HepG2 (cell line): ENCODE measurements around the gene CNPY1. TPM values are rescaled to one million over a fixed set of nuclear protein-coding genes. Genes with fewer than 3 reads are reported as not detected.

ENCODE experiments used
- ATAC-seq: fragments of 200-7000 bp; cut with Tn5 transposase; 3 replicates; pipeline ENCODE4 v1.9.1; 2020; ENCODE audit warnings: mild to moderate bottlenecking, moderate library complexity
- BruUV-seq: library from RNA; stranded (reverse); fragments of 400-500 nt; replicated peaks from 2 replicates; lab custom pipeline; 2021; lab: Mats Ljungman, UMichigan
- CTCF ChIA-PET: fragments of 300-600 bp; formaldehyde crosslinking; extraction: SDS; loops from one replicate; lab custom pipeline; 2021; ENCODE audit warnings: low total read pairs, inconsistent platforms, low intra/inter-chr PET ratio; lab: Yijun Ruan, JAX
- POLR2A ChIA-PET: fragments of 350-600 bp; sonication (Branson Sonifier 250); formaldehyde crosslinking; loops from one replicate; lab custom pipeline; 2020; ENCODE audit warnings: antibody characterized with exemption, inconsistent platforms; lab: Yijun Ruan, JAX
- DNase-seq: peaks from one replicate; pipeline ENCODE4 v3.0.0-alpha.2; 2015; ENCODE audit warnings: low spot score
- FAIRE-seq: peaks from 3 replicates; lab custom pipeline; 2011; peaks lifted over from hg19 to GRCh38; lab: Jason Lieb, UNC
- H2AFZ ChIP-seq: one replicate; pipeline ENCODE4 v1.6.1; 2011; ENCODE audit warnings: low read length, inconsistent platforms
- H3K27ac ChIP-seq: fragments of 300-600 bp; 3 replicates; pipeline ENCODE4 v1.8.0; 2011; ENCODE audit warnings: mixed run types, mild to moderate bottlenecking, mixed read lengths, low read length, inconsistent platforms; ENCODE audit not compliant: insufficient read depth; ENCODE audit errors: extremely low read length
- H3K27me3 ChIP-seq, 2 experiments: fragments of 200-600 bp in 1 of 2; 2 replicates in 1 of 2; 3 replicates in 1 of 2; pipeline versions ENCODE4 v1.6.0 to v1.8.0; 2011; ENCODE audit warnings: low read length in 2 of 2, mild to moderate bottlenecking in 2 of 2, moderate library complexity in 2 of 2, inconsistent platforms in 1 of 2; ENCODE audit not compliant: insufficient read depth in 2 of 2, control insufficient read depth in 1 of 2
- H3K36me3 ChIP-seq, 2 experiments: fragments of 200-600 bp in 1 of 2; replicated peaks in 1 of 2; 2 replicates in 1 of 2; 3 replicates in 1 of 2; pipeline versions ENCODE4 v1.5.1 to v1.8.0; 2011; ENCODE audit warnings: low read length in 2 of 2, inconsistent platforms in 1 of 2; ENCODE audit not compliant: insufficient read depth in 2 of 2, control insufficient read depth in 1 of 2
- H3K4me1 ChIP-seq: 2 replicates; pipeline ENCODE4 v1.5.1; 2012; ENCODE audit warnings: low read length, inconsistent platforms; ENCODE audit not compliant: insufficient read depth
- H3K4me2 ChIP-seq: 2 replicates; pipeline ENCODE4 v1.6.0; 2011; ENCODE audit warnings: low read depth, low read length, inconsistent platforms
- H3K4me3 ChIP-seq, 3 experiments: fragments of 200-600 bp in 1 of 3; sonication (generic), shearing (Covaris generic) in 1 of 3; replicated peaks in 1 of 3; 2 replicates each; pipeline ENCODE4 v1.5.1; 2011 to 2016; ENCODE audit warnings: low read length in 3 of 3, inconsistent platforms in 2 of 3, low read depth in 2 of 3, mild to moderate bottlenecking in 2 of 3, control low read depth in 1 of 3, mixed read lengths in 1 of 3; ENCODE audit not compliant: insufficient read depth in 1 of 3
- H3K79me2 ChIP-seq: one replicate; pipeline ENCODE4 v1.6.1; 2011; ENCODE audit warnings: low read length, inconsistent platforms; ENCODE audit not compliant: insufficient read depth
- H3K9ac ChIP-seq: 2 replicates; pipeline ENCODE4 v1.6.0; 2011; ENCODE audit warnings: mild to moderate bottlenecking, low read depth, low read length, inconsistent platforms; ENCODE audit not compliant: insufficient read depth
- H3K9me3 ChIP-seq: 2 replicates; pipeline ENCODE4 v1.5.1; 2012; ENCODE audit warnings: mild to moderate bottlenecking, low read length
- H4K20me1 ChIP-seq: 2 replicates; pipeline ENCODE4 v1.6.0; 2011; ENCODE audit warnings: inconsistent platforms, mild to moderate bottlenecking, low read length, moderate library complexity; ENCODE audit not compliant: insufficient read depth
- CBX2 ChIP-seq, 2 experiments: fragments of 200-600 bp in 1 of 2; sonication (generic); formaldehyde crosslinking in 1 of 2; IDR thresholded peaks; 2 replicates each; pipeline versions ENCODE4 v1.7.0 to v1.8.1; 2018 to 2022; ENCODE audit warnings: low read depth in 2 of 2, low read length in 1 of 2, mild to moderate bottlenecking in 1 of 2, missing genetic modification reagents in 1 of 2
- NAIF1 ChIP-seq: sonication (generic); formaldehyde crosslinking; IDR thresholded peaks from 2 replicates; pipeline ENCODE4 v1.5.0; 2020; ENCODE audit warnings: mild to moderate bottlenecking, missing genetic modification reagents, borderline replicate concordance
- RARA ChIP-seq: IDR thresholded peaks from 2 replicates; pipeline ENCODE4 v1.6.1; 2016; ENCODE audit warnings: missing genetic modification reagents, missing compliant biosample characterization
- SPEN ChIP-seq: sonication (generic); formaldehyde crosslinking; IDR thresholded peaks from 2 replicates; pipeline ENCODE4 v1.5.1; 2020; ENCODE audit warnings: low read depth, mild to moderate bottlenecking, missing genetic modification reagents
- ZNF792 ChIP-seq: IDR thresholded peaks from 2 replicates; pipeline ENCODE4 v1.6.1; 2016
- WGBS: methylation state at CpG from one replicate; pipeline ENCODE4 v1.1.6; 2017; ENCODE audit warnings: low lambda C conversion rate; 5-methylcytosine and 5-hydroxymethylcytosine counted together
- in situ Hi-C: cut with HindIII; loops from 2 replicates; pipeline ENCODE4 v1.10.0; 2017; ENCODE audit warnings: low pct_unique_long_range_greater_than_20kb; ENCODE audit not compliant: extremely low pct_ligation_motif_present
- intact Hi-C: fragments of 100-400 bp; cut with micrococcal nuclease; formaldehyde crosslinking; loops from one replicate; pipeline ENCODE4 v1.10.0; 2022; ENCODE audit not compliant: unreplicated experiment
- polyA plus RNA-seq, 8 experiments: library from polyadenylated mRNA; depleted of rRNA in 3 of 8; stranded (reverse) in 7 of 8; unstranded in 1 of 8; fragments of >200 nt; fragmentation: Illumina TruSeq in 4 of 8; extraction: Trizol in 4 of 8; gene quantifications; 2 replicates each; pipeline versions ENCODE4 v1.2.1 to v1.2.3, GENCODE V29; 2011 to 2016; ENCODE audit warnings: low read depth in 4 of 8, missing spikeins in 1 of 8, mixed read lengths in 1 of 8; ENCODE audit not compliant: insufficient read depth in 1 of 8
- total RNA-seq, 5 experiments: library from RNA; depleted of rRNA; stranded (reverse); fragments of >200 nt; fragmentation: Illumina TruSeq; extraction: Trizol; gene quantifications; 2 replicates each; pipeline ENCODE4 v1.2.3, GENCODE V29; 2016; ENCODE audit warnings: low read depth in 1 of 5

Gene CNPY1
- total and polyA plus RNA-seq, 2 of the 13 experiments (the other 11 are each of a cell fraction or from before 2014, with no cell fraction given) = not detected

DNA sequence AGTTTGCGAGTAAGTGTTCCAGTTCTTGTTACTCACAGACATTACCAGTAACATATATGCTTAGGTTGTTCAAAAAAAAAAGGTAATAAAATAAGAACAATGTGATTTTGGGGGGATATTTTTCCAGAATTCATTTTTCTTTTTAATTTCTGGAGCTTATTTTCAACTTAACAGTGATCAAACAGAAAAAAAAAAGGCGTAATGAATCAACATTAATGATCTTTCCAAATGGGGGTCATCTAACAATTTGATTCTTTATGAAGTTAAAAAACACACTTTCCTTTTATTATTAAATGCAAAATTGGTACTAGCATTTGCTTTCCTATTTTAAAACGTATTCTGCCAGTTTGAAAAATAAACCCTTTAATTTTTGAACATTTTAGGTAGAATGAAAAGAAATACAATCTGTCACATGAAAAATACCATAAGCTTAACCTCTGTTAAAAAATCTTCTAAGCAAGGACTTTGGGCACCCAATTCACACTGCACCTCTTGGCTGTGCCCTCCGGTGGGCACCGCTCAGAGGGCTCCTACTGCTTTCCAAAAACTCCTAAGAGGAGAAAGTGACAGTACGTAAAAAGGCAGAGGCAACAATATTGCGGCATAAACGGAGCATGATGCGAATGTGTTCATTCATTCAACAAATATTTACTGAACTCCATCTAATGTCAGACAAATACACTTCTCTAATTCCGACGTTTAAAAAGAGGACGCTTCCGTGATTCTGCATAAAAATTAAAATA, 32.6 kb downstream of the CNPY1 start:
- ChIA-PET CTCF (no interaction called here), POLR2A (no interaction called here)
- Histone ChIP-seq H3K4me3 (no peak overlapping the region), H3K4me2 (no peak overlapping the region), H3K9ac (no peak overlapping the region), H3K4me1 (0 out of 2 replicates have a peak, but pooled peaks cover 11% of the 10 kb centered on the region), H4K20me1 (no peaks in the 10 kb centered on the region; the same call in 1 of the 2 replicates), H3K27me3 (peaks cover 4 to 91% of the 10 kb centered on the region in 2 experiments; a peak in 4 of 5 replicates), H3K79me2 (no peaks in the 10 kb centered on the region), H3K36me3 (no peaks in the 10 kb centered on the region), H2AFZ (no peak overlapping the region), H3K9me3 (no peaks in the 10 kb centered on the region), H3K27ac (no peak overlapping the region)
- ATAC-seq = no peak
- no peak for DNase-seq
- TF ChIP-seq CBX2 (IDR thresholded peaks at IDR 0.05; ENCODE audit: low read depth, low read length) (0 out of 2 replicates have a peak, but pooled peaks have one; percentile 65), CBX2 (CRISPR knock-in tag; IDR thresholded peaks at IDR 0.05; ENCODE audit: low read depth) (no peak), ZNF792 (no peak)
- intact Hi-C loops (no loop called here), in situ Hi-C loops (no loop called here)
- no peak for FAIRE-seq
- 13% methylated on average over 13 of the region's 13 CpGs for WGBS
- no TSS peak for BruUV-seq

DNA sequence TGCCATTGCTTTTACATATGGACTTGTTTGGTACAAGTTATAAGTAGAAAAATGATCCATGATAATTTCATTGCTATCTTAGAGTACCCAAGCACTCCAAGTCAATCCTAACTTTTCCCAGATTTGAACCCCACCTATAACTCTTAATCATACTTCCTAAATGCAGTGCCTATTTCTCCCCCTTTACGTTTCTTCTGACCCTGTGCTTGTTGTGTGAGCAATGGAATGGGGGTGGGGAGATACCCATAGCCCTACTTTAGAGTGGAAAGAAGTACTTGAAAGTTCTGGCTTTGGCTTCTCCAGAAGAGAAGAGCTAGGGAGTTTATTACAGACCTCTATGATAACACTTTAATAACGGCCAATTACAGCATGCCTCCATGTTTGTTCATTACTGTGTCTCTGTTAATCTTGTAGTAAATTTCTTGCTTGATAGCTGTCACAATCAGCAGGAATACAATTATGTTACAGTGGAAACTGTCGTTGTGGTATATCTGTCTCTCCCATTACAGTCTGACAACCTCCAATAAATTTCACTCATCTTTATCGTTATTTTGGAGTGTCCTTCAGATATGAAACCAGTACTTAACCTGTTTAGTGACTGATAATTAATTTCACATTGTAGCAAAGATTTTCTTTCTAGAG, 34.0 kb downstream of the CNPY1 start:
- no TSS peak for BruUV-seq
- DNase-seq = no peak
- no peaks in the 10 kb centered on the region for H3K36me3 ChIP-seq
- no peak for TF ChIP-seq SPEN (CRISPR knock-in tag)
- TF ChIP-seq NAIF1 = no peak
- no peak for TF ChIP-seq RARA (CRISPR knock-in tag)
- TF ChIP-seq, all 625 proteins: peak for 0
- Histone ChIP-seq H3K4me3 (no peak overlapping the region), H3K27me3 (peaks cover 6 to 91% of the 10 kb centered on the region in 2 experiments), H3K79me2 (no peaks in the 10 kb centered on the region), H2AFZ (no peak overlapping the region), H3K4me2 (no peak overlapping the region), H3K9ac (no peak overlapping the region), H3K4me1 (0 out of 2 replicates have a peak, but pooled peaks cover 11% of the 10 kb centered on the region), H3K9me3 (no peaks in the 10 kb centered on the region), H4K20me1 (no peaks in the 10 kb centered on the region; the same call in 1 of the 2 replicates), H3K27ac (no peak overlapping the region)
- intact Hi-C loops = no loop called here
- ChIA-PET CTCF (no interaction called here), POLR2A (no interaction called here)
- WGBS = 1% methylated on average over 4 of the region's 4 CpGs
- ATAC-seq = no peak
- in situ Hi-C loops = no loop called here
- no peak for FAIRE-seq
